ENCODE results near the gene GNA15.

GNA15 gene

GRCh38 chr19:3106509-3107141, 29.2 kb upstream of the GNA15 start:
- DNase-seq (ENCODE audit: low spot score) = no peak

DNA sequence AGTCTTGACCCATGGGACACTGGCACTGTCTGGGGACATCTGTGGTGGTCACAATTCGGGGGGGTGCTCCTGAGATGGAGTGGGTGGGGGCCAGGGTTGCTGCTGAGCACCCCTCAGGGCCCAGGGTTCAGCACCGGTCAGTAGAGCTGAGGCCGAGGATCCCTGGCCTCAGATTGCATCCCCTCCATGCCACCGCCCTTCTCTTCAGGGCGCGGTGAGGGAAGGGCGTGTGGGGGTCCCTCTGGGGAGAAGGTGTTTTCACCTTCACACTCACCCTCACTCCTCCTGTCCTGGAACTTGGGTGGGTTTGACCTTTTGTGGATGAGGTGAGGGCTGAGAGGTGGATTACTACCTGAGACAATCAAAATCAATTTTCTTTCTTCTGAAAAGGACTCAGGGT, 28.2 kb upstream of the GNA15 start:
- DNase-seq (ENCODE audit: low spot score) = no peak

GRCh38 chr19:3108775-3109174, 27.1 kb upstream of the GNA15 start:
- DNase-seq (ENCODE audit: low spot score) = peak; percentile 71

GRCh38 chr19:3109491-3109890, 26.3 kb upstream of the GNA15 start:
- no peak for DNase-seq (ENCODE audit: low spot score)

DNA sequence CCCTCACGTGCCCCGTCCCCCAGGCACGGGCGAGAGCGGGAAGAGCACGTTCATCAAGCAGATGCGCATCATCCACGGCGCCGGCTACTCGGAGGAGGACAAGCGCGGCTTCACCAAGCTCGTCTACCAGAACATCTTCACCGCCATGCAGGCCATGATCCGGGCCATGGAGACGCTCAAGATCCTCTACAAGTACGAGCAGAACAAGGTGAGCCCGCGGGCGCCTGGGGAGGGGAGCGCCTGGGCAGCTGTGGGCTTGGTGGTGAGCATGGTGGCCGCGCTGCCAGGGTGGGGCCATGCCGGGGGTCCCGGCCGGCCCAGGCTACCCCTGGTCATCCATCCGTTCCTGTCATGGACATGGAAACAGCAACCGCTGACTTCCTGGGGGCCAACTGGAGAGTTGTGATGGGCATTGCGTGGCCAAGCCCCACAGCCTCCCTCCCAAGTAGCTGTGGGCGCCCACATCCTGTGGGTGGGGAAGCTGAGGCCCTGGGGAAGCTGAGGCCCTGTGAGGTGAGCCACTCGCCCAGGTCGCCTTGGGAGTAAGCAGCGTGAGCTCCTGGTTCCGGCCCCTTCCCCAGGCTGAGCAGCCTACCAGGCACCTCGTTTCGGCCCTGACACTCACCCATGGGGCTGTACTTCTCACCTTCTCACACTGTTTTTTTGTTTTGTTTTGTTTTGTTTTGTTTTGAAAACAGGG, 25.6 kb upstream of the GNA15 start:
- no peak for DNase-seq (ENCODE audit: low spot score)

DNA sequence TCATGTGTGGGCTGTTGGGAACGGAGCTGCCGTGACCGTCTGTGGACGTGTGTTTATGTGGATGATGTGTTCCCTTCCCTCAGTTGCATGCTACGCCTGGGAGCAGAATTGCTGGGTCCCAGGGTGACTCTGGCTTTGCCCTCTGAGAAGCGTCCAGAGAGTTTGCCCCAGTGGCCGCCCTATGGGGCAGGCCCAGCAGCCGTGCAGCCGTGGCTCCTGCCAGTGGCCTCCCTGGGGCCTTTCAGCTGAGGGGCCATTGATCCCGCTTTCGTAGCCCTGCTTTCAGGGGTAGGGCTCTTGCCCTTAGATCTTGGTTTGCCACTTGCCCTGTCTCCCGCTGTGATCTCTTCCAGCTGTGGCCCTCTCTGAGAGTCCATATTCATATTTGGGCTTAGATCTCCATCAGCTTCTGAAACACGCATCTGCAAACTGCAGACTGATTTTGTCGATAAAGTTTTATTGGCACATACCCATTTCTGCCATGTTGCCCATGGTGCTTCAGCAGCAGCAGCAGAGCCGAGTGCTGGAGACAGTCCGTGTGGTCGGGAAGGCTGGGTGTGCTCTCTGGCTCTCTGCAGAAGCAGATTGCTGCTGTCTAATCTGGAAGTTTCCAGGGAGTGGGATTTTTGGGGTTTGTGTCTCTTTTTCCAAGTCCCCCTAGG, 24.1 kb upstream of the GNA15 start:
- no peak for DNase-seq (ENCODE audit: low spot score)

DNA sequence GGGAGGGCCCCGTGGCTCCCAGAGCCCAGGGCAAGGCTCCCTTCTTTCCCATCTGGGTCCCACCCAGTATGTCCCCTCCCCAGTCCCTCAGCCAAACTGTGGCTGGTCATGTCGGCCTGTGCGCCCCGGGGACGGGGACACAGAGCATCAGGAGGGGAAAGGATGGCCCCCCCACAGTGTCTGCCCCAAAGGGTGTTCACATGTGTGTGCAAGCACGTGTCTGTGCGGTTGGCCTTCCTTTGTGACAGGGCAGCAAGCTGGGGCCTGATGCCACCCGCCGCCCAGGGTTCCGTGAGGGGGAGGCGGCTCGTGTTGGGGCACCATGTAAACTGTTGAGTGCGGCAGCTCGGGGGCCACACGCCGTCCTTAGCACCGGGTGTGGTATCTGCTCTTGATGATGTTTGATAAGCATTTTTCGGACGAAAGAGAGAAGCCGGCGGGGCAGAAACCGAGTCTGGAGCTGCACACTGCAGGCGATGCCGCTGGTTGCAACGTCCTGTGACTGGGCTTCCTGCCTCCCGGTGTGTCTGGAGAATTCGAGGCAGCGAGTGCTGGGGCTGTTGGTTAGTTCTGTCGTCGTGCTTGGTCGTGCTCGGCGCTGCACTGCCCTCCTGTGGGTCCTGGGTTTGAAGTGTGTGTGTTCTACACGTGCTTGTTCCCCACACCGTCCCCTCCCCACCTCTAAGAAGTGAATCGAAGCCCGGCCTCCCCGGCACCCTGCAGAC, 23.3 kb upstream of the GNA15 start:
- no peak for DNase-seq (ENCODE audit: low spot score)

- no peak for DNase-seq (ENCODE audit: low spot score)
Observed at GRCh38 chr19:3113100-3114017, 22.5 kb upstream of the GNA15 start.

GRCh38 chr19:3114018-3114726, 21.7 kb upstream of the GNA15 start:
- no peak for DNase-seq (ENCODE audit: low spot score)

DNA sequence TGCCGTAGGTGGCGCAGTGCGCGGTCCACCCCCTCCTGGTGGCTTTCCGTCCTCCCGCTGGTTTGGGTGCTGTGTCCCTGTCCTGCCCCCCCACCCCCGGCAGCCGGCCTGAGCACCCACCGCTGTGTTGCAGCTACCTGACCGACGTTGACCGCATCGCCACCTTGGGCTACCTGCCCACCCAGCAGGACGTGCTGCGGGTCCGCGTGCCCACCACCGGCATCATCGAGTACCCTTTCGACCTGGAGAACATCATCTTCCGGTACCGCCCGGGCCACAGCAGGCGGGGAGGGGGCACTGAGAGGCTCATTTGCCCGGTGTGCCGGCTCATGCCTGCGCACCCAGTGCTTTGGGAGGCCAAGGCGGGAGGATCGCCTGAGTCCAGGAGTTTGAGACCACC, 21.0 kb upstream of the GNA15 start:
- DNase-seq (ENCODE audit: low spot score) = no peak

DNA sequence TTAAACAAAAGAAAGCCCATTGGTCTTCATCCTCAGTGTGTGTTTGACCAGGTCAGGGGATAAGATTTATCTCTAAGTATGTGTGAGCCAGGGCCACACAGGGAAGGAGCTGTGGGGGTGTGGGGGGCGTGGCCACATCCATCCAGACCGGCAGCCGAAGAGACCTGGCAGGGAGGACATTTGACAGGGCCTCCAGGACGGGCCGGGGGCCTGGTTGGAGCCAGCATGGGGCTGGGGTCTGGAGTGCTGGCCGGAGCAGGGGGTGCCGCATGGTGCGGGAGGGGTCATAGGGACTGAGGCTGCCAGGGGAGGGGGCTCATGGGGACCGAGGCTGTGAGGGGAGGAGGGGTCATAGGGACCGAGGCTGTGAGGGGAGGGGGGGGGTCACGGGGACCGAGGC, 20.4 kb upstream of the GNA15 start:
- DNase-seq (ENCODE audit: low spot score) = no peak

DNA sequence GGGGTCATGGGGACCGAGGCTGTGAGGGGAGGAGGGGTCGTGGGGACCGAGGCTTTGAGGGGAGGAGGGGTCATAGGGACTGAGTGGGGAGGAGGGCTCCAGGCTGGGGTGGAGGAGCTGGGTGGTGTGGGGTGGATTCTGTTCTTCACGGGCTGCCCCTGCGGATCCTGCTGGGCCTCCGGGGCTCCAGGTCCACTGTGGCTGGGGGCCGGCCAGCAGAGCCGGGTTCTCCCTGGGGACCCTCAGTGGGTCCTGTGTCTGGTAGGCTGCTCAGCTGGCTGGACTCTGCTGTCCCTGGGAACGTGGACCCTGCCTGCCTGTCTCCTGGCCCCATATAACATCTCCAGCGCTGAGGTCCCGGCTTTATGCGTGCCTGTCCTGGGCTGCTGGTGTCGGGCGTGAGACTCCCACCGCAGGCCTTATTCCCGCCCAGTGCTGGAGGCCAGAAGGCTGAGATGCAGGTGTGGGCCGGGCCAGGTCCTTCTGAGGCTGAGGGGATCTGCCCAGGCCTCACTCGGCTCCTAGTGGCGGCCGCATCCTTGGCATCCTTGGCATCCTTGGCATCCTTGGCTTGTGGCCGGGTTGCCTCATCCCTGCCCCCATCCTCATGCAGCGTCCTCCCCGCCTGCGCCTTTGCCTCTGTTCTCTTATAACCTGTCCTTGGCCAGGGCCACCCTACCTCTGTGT, 19.8 kb upstream of the GNA15 start:
- no peak for DNase-seq (ENCODE audit: low spot score)

- DNase-seq (ENCODE audit: low spot score) = no peak
Observed at GRCh38 chr19:3116621-3117020, 19.2 kb upstream of the GNA15 start.

DNA sequence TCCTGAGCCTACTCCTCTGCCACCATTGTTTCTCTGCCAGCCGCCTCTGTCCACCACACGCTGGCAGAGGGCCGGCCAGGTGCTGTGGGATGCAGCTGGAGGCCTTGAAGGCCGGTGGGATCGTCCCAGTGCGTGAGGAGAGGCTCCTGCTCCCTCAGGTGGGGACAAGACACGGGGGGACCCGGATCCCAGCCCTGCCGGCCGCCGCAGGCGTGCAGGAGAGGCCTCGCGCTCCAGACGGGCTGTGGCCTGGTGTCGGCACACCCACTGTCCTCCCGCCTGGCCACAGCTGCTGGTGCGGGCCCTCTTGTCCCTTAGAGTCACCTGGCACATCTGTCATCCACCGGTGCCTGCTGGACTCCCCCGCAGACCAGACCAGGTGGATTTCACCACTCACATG, 18.1 kb upstream of the GNA15 start:
- DNase-seq (ENCODE audit: low spot score) = no peak

- DNase-seq (ENCODE audit: low spot score) = no peak
Observed at GRCh38 chr19:3118232-3119070, 17.4 kb upstream of the GNA15 start.

GRCh38 chr19:3119071-3119595, 16.7 kb upstream of the GNA15 start:
- no peak for DNase-seq (ENCODE audit: low spot score)

- no peak for DNase-seq (ENCODE audit: low spot score)
Observed at GRCh38 chr19:3119693-3120380, 16.0 kb upstream of the GNA15 start.

- no peak for DNase-seq (ENCODE audit: low spot score)
Observed at GRCh38 chr19:3120611-3121276, 15.1 kb upstream of the GNA15 start.
